Stimulated activated CD4-positive, alpha-beta T cell treated with anti-CD3 and anti-CD28 coated beads, TNF-alpha, amount 100 ng/mL, for 48 hours (primary cell): Measurements from ENCODE around the gene ARHGAP42.

Experiments used
- DNase-seq, 3 donors: peaks; one replicate each; pipeline ENCODE4 v3.0.0-alpha.2; 2020; ENCODE audit warnings: low read depth in 3 of 3

Gene ARHGAP42

GRCh38 chr11:101022256-101022655, 335.2 kb downstream of the ARHGAP42 start:
- DNase-seq = no peak

GRCh38 chr11:101028644-101029043, 341.6 kb downstream of the ARHGAP42 start:
- no peak for DNase-seq

- DNase-seq = no peak
Observed at GRCh38 chr11:101030015-101030414, 342.9 kb downstream of the ARHGAP42 start.

GRCh38 chr11:101030692-101031091, 343.6 kb downstream of the ARHGAP42 start:
- DNase-seq = no peak

GRCh38 chr11:101031713-101032112, 344.6 kb downstream of the ARHGAP42 start:
- DNase-seq = no peak

- no peak for DNase-seq
Observed at GRCh38 chr11:101032991-101033390, 345.9 kb downstream of the ARHGAP42 start.

GRCh38 chr11:101034076-101034475, 347.0 kb downstream of the ARHGAP42 start:
- no peak for DNase-seq

GRCh38 chr11:101035872-101036271, 348.8 kb downstream of the ARHGAP42 start:
- no peak for DNase-seq
